HG03064 (cell line): ENCODE results near the gene CCDC121.

Source experiments
- ATAC-seq: cut with Tn5 transposase; IDR thresholded peaks from one replicate; pipeline ENCODE4 v1.9.1; 2021; ENCODE audit warnings: low read depth; ENCODE audit not compliant: unreplicated experiment

CCDC121 gene, protein sequence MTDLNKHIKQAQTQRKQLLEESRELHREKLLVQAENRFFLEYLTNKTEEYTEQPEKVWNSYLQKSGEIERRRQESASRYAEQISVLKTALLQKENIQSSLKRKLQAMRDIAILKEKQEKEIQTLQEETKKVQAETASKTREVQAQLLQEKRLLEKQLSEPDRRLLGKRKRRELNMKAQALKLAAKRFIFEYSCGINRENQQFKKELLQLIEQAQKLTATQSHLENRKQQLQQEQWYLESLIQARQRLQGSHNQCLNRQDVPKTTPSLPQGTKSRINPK

DNA sequence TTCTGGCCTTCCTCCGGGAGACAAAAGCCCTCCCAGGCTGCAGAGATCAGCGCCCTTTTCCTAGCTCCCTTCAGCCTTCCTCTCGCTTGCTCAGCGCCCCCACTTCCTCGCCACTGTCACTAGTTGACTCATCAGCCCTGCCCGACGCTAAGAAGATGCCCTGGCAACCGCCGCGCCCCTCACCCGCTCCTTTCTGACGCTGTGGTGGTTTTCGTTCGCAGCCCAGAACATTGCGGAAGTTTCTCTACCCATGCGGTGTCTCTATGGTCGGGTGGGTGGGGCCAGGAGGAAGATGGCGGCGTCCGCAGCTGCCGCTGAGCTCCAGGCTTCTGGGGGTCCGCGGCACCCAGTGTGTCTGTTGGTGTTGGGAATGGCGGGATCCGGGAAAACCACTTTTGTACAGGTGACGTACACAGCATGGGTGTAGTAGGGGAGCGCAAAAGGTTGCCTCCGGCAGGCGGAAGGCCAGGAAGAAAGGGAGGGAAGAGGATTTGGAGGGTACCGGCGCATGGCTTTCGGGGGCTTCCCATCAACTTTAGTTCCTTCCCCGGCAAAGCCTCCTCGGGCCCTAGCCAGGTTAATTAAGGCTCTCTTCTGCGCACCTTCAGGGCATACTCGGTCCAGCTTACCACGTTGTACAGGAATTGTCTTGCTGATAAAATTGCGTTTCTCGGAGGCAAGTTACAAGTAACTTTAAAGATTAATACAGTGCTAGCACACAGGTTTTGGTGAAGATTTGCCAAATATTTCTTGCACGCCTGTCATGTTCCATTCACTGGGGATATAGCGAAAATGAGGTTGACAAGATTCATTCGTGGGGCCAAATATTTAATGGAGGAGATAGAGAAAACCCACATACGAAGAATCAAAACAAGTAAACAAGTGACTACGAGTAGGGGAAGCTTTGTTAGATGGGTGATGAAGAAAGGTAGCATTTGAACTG, at the start of gene CCDC121, which contains the start of gene GPN1:
CCDC121 (minus strand) TSS at position 246 of the 943 bp plus-strand sequence. CDS start 1,213 bp downstream, outside the sequence.
GPN1 (plus strand) TSS at position 284 of the 943 bp plus-strand sequence; CDS start at position 293, 9 bp downstream.
- ATAC-seq, result peak; percentile 98

GRCh38 chr2:27672723-27673486, 44.1 kb upstream of the CCDC121 start:
- no peak for ATAC-seq

DNA sequence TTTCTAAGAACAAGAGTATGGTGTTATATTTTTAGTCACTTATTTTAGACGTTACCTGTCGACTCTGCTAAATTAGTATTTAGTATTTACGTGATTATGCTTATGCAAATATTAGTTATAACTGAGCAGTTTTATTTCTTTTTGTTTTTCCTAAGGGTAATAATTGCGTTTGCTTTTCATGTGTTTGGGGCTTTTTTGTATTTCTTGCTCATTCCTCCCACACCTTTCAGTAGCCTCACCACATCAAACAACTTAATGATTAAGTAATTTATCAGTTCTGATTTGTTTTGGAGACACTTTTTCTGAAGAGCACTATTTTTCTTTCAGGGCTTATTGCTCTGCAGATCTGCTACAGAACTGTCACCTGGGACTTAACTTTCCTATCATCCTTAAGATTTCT, 42.4 kb upstream of the CCDC121 start:
- no peak for ATAC-seq

DNA sequence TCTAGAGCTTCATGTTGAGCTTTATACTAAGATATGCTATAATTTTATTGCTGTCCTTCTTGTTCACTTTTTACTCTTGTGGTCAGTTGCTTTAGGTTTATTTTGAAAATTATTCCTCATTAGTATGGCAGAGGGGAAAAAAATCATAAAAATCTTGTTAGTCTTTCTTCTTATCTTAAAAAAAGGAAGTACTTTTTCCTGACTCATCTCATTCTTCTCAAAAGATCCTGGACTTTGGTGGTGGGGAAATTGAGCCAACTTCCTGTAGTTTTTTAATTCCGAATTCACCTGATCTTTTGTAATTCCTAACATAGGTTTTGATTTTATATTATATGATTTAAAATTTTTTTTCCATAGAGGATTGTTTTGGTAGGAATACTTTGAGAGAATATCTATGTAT, 38.6 kb upstream of the CCDC121 start:
- ATAC-seq, result no peak

GRCh38 chr2:27664622-27665363, 36.0 kb upstream of the CCDC121 start:
- no peak for ATAC-seq

GRCh38 chr2:27664154-27664574, 35.4 kb upstream of the CCDC121 start:
- peak; percentile 3 for ATAC-seq

GRCh38 chr2:27663285-27664153, 34.7 kb upstream of the CCDC121 start, which contains the start of the genes SLC4A1AP and SUPT7L:
TSS of gene SLC4A1AP (plus strand) at chr2:27663889. CDS start at chr2:27663915, 26 bp downstream.
TSS of gene SUPT7L (minus strand) at chr2:27663614. CDS start at chr2:27662192, 1,422 bp downstream.
- ATAC-seq, result peak; percentile 59

DNA sequence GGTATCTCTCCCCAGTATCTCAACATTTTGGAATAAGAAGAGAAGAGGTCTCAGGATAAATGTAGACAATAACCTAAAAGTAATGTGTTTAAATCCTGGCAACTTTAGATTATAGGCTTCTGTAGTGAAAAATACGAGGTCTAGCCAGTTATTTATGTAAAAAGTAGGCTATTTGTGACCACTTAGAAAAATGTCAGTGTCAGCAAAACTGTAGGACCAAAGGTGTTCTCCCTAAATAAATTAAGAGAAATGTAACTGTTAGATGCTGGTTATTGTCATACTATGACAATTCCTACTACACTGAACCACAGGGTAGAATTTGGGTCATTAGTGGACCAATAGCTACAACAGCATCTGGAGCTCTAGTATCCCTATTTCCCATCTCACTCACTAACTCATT, 32.6 kb upstream of the CCDC121 start:
- ATAC-seq, result no peak

DNA sequence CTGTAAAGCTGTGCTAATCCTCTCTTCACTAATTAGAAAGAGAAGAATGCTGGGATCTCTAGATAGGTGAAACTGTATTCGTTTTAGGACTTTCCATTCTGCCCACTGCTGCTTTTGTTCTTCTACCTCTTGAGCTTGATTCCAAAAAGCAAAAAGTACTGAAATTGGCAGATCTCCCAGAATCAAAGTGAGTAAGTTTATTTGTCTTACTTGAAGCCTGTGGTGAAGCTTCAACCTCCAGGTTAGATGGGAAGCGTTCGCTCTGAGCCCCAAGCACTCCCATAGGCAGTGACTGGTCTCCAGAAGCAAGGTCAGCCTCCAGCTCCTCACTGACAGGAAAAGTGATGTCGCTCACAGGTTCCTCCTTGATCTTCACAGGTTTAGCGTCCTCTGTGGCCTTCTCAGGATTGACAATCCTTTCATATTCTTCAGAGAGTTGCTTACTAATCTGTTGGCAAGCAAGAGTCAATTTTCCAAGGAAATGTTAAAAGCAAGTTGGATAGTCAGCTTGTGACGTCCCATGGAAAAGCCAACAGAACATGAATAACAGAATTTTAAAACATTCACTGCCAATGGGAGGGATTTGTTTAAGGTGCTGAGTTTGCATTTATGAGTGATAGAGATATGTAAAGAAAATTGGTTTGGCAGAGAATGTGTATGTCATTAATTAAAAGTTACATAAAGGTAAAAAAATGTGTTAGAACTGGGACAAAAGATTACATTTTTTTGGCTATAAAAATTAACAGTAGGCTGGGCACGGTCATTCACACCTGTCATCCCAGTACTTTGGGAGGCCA, 26.5 kb upstream of the CCDC121 start:
- ATAC-seq, result no peak

GRCh38 chr2:27653397-27653796, 24.6 kb upstream of the CCDC121 start:
- ATAC-seq, result no peak

- ATAC-seq, result no peak
Observed at GRCh38 chr2:27652790-27653189, 24.0 kb upstream of the CCDC121 start.

- no peak for ATAC-seq
Observed at GRCh38 chr2:27652341-27652740, 23.5 kb upstream of the CCDC121 start.

- ATAC-seq, result no peak
Observed at GRCh38 chr2:27651056-27651455, 22.2 kb upstream of the CCDC121 start.

GRCh38 chr2:27647737-27648136, 18.9 kb upstream of the CCDC121 start:
- no peak for ATAC-seq

DNA sequence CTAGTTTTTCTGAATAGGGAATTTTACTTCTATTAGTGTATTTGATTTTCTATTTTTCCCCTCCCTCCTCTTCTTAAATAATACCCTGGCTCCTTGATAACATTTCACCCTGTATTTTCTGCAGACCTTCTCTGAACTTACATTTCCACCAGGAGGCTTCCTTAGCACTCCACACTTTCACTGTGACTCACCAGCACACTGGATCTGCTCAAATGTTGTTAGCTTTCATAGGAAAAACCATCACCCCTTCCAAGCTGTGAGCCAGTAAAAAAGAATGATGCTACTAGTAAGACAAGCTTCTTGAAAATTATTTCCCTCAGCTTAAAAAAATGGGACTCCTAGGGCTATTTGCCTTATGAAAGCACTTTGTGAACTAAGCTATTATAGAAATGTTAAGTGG, 18.5 kb upstream of the CCDC121 start:
- no peak for ATAC-seq

GRCh38 chr2:27645197-27645596, 16.4 kb upstream of the CCDC121 start:
- no peak for ATAC-seq

DNA sequence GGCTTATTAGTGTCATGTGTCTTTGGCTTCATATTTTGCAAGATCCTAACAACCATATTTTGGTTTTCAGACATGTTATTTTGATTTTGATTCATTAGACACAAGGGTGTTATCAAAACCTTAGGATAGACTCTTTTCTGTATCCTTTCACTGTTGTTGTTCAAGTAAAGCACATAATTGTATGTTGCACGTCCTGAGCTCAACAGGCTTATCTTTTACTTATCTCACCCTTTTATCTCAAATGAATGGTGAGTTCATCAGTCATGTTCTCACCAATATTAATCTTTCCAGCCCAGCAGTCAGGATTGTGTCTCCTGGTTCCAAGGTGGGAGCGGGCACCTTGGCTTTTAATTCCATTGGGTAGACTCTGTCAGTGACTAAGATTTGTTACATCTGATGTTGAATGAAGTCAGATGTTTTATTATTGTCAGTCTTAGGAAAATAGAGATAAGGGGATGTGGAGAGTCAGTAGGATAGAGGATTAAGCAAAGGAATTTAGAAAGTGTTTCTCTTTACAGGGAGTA, 12.0 kb upstream of the CCDC121 start:
- no peak for ATAC-seq

GRCh38 chr2:27638709-27639108, 9.9 kb upstream of the CCDC121 start:
- ATAC-seq, result no peak
